ENCODE results near the gene EN1.

- TF ChIP-seq CTCF (IDR thresholded peaks at IDR 0.05) (no peak), MAX (CRISPR knock-in tag; IDR thresholded peaks at IDR 0.05) (no peak), ZNF121 (CRISPR knock-in tag; IDR thresholded peaks at IDR 0.05) (no peak), HMGA2 (CRISPR knock-in tag; IDR thresholded peaks at IDR 0.05) (no peak), ZNF232 (CRISPR knock-in tag; IDR thresholded peaks at IDR 0.05) (no peak)
Observed at GRCh38 chr2:118817469-118817868, 30.0 kb downstream of the EN1 start.
